Heart left ventricle (tissue), 13 donors: Measurements from ENCODE around the gene ITPR2.

Source experiments
- POLR2A ChIP-seq, 2 donors: fragments of 450-650 bp; IDR thresholded peaks; one replicate each; pipeline ENCODE4 v1.6.1; 2017; ENCODE audit warnings: antibody characterized with exemption in 2 of 2, mild to moderate bottlenecking in 2 of 2, moderate library complexity in 2 of 2
- TF ChIP-seq, protein P1 (sequence below), 12 donors: fragments of 200-600 bp; sonication (generic) in 4 of 12; IDR thresholded peaks; one replicate each; pipeline versions ENCODE4 v1.5.0 to v1.8.0; 2018 to 2022; ENCODE audit warnings: antibody characterized with exemption in 12 of 12, mild to moderate bottlenecking in 5 of 12
- donor health status: ischemic (EF 13 %, LVEDD 7.1; RV severe dilation, severe dysfunction).
- donor health status: DM: no; HTN: yes; CAD: no.
- donor health status: DM: no; HTN: no; CAD: no.
- donor health status: ischemic (EF 25% LVEDD 6.9; RV normal size, moderate dysfunction).
- donor health status: ischemic (EF 25% LVEDD 5.7; RV mildly dilated, moderate dysfunction).
- donor health status: ischemic (EF 35%, LVEDD 5.7; RV mildly dilated, moderate dysfunction).
- donor health status: nonischemic (EF 11% LVEDD 7.7; RV severe dilation, severe dysfunction).
- donor health status: DM: yes; HTN: yes; CAD: no.
- donor health status: PGD.
- donor health status: ischemic (EF 29% LVEDD 5.4; RV normal size, mild dysfunction).
- donor health status: nonischemic (EF 23%, LVEDD 6.1; RV moderate dilation, normal function).

- TF ChIP-seq, protein P1, sequence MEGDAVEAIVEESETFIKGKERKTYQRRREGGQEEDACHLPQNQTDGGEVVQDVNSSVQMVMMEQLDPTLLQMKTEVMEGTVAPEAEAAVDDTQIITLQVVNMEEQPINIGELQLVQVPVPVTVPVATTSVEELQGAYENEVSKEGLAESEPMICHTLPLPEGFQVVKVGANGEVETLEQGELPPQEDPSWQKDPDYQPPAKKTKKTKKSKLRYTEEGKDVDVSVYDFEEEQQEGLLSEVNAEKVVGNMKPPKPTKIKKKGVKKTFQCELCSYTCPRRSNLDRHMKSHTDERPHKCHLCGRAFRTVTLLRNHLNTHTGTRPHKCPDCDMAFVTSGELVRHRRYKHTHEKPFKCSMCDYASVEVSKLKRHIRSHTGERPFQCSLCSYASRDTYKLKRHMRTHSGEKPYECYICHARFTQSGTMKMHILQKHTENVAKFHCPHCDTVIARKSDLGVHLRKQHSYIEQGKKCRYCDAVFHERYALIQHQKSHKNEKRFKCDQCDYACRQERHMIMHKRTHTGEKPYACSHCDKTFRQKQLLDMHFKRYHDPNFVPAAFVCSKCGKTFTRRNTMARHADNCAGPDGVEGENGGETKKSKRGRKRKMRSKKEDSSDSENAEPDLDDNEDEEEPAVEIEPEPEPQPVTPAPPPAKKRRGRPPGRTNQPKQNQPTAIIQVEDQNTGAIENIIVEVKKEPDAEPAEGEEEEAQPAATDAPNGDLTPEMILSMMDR (IDR thresholded peaks at IDR 0.05), result no peak
- no peak for TF ChIP-seq POLR2A (IDR thresholded peaks at IDR 0.05)
Observed at GRCh38 chr12:26345471-26346003, 487.5 kb downstream of the ITPR2 start.
